Measurements from ENCODE around the gene RHEB.

DNA sequence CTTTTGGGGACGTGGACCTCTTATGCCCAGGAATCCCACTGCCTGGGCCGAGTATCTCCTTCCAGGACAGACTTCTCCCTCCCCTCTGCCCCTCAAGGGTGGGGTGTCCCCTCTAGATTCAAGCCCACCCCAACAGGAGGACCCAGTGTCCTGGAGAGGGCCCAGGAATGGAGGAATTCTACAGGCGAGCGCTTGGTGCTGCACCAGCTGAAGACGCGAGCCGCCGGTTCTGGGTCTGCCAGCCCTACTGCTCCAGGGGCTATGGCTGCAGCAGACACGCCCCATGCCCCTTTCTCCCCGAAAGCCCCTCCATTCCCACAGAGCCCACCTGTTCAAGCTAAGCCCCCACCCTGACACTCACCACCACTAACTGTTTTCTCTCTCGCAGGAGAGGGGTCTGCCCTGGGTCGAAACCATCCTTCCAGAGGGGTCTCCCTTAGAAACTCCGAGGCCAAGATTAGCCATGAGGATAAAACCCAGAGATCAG is 88.4 kb downstream of the RHEB start:
- TF ChIP-seq CSDC2 (CRISPR knock-in tag; IDR thresholded peaks at IDR 0.05) (no peak), ZFP30 (CRISPR knock-in tag; IDR thresholded peaks at IDR 0.05) (no peak)
